SU-DHL-6 (cell line): Measurements from ENCODE around the gene PPDPF.

Experiments used
- H2AFZ ChIP-seq: fragments of 200-600 bp; sonication (generic); 2 replicates; pipeline ENCODE4 v1.6.1; 2014; ENCODE audit warnings: low read depth, mild to moderate bottlenecking, moderate library complexity, mixed read lengths, antibody characterized with exemption, low read length; ENCODE audit not compliant: severe bottlenecking
- H3F3A ChIP-seq: fragments of 200-600 bp; shearing (Covaris generic); 2 replicates; pipeline ENCODE4 v1.6.0; 2016; ENCODE audit warnings: antibody characterized with exemption, mild to moderate bottlenecking; ENCODE audit not compliant: insufficient read depth
- H3K27ac ChIP-seq: fragments of 200-600 bp; sonication (generic); 2 replicates; pipeline ENCODE4 v1.5.1; 2016; ENCODE audit warnings: low read depth, mild to moderate bottlenecking, low read length, moderate library complexity, mixed read lengths
- H3K27me3 ChIP-seq: fragments of 200-600 bp; sonication (generic), shearing (Covaris generic); 2 replicates; pipeline ENCODE4 v1.6.0; 2014; ENCODE audit warnings: mild to moderate bottlenecking, low read length
- H3K36me3 ChIP-seq: fragments of 200-600 bp; sonication (generic); 2 replicates; pipeline ENCODE4 v1.6.1; 2014; ENCODE audit warnings: mild to moderate bottlenecking, low read length, mixed read lengths
- H3K4me2 ChIP-seq: fragments of 300-600, 200-600 bp; shearing (Covaris generic), sonication (generic); 2 replicates; pipeline ENCODE4 v1.6.0; 2014; ENCODE audit warnings: low read length, low read depth, mild to moderate bottlenecking; ENCODE audit not compliant: poor library complexity, severe bottlenecking
- H3K4me3 ChIP-seq: fragments of 200-600 bp; sonication (generic); 2 replicates; pipeline ENCODE4 v1.5.1; 2014; ENCODE audit warnings: antibody characterized with exemption, low read length, mild to moderate bottlenecking, mixed read lengths; ENCODE audit not compliant: insufficient read depth, poor library complexity, severe bottlenecking
- H3K79me2 ChIP-seq: fragments of 200-600 bp; sonication (generic); 2 replicates; pipeline ENCODE4 v1.6.1; 2014; ENCODE audit warnings: mild to moderate bottlenecking, low read length, moderate library complexity; ENCODE audit not compliant: insufficient read depth
- H3K9ac ChIP-seq: fragments of 200-600 bp; sonication (generic); 2 replicates; pipeline ENCODE4 v1.7.0; 2014; ENCODE audit warnings: mild to moderate bottlenecking, low read length
- H3K9me2 ChIP-seq: fragments of 200-600 bp; sonication (generic); replicated peaks from 2 replicates; pipeline ENCODE4 v1.6.1; 2014; ENCODE audit warnings: low read length; ENCODE audit not compliant: insufficient read depth
- H3K9me3 ChIP-seq: fragments of 200-600 bp; sonication (generic); 2 replicates; pipeline ENCODE4 v1.6.1; 2014; ENCODE audit warnings: low read length, mixed read lengths; ENCODE audit not compliant: insufficient read depth
- H4K20me1 ChIP-seq: fragments of 200-600 bp; sonication (generic); 2 replicates; pipeline ENCODE4 v1.6.1; 2014; ENCODE audit warnings: low read depth, mild to moderate bottlenecking, antibody characterized with exemption, low read length, moderate library complexity, mixed read lengths
- EZH2phosphoT487 ChIP-seq: fragments of 200-600 bp; sonication (generic), shearing (Covaris generic); conservative IDR thresholded peaks from 2 replicates; pipeline ENCODE4 v1.6.1; 2018; ENCODE audit warnings: mild to moderate bottlenecking, antibody characterized with exemption, low read length, moderate library complexity, mixed read lengths
- TF ChIP-seq, protein P1 (sequence below): fragments of 200-600 bp; sonication (generic); IDR thresholded peaks from one replicate; pipeline ENCODE4 v1.5.1; 2017; ENCODE audit warnings: antibody characterized with exemption, mild to moderate bottlenecking, low read length, moderate library complexity; ENCODE audit not compliant: insufficient read depth, poor library complexity, severe bottlenecking

PPDPF gene

DNA sequence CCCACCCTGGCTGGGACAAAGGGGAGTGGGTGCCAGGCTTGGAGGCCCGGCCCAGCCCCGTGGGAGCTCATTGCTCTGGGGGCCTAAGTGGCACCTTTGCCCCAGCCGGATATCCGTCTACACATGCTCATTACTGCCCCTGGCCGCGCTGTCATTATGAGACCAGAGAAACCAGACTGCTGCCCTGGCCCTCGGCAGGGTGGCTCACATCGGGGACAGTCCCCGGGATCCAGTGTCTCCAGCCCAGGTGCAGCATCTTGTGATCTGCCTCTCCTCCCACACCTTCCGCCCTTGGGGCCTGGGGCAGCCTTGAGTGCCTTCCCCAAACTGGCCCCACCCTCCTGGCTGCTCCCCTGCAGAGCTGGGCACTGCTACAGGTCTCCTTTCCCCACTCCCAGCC lies 22.1 kb downstream of the PPDPF start:
- H3F3A ChIP-seq, result no peaks in the 10 kb centered on the region
- no peaks in the 10 kb centered on the region for H3K9me2 ChIP-seq
- no peaks in the 10 kb centered on the region for H4K20me1 ChIP-seq
- no peak overlapping the region for H3K9ac ChIP-seq
- H3K36me3 ChIP-seq, result no peaks in the 10 kb centered on the region
- no peak overlapping the region for H3K27ac ChIP-seq
- TF ChIP-seq, protein P1, sequence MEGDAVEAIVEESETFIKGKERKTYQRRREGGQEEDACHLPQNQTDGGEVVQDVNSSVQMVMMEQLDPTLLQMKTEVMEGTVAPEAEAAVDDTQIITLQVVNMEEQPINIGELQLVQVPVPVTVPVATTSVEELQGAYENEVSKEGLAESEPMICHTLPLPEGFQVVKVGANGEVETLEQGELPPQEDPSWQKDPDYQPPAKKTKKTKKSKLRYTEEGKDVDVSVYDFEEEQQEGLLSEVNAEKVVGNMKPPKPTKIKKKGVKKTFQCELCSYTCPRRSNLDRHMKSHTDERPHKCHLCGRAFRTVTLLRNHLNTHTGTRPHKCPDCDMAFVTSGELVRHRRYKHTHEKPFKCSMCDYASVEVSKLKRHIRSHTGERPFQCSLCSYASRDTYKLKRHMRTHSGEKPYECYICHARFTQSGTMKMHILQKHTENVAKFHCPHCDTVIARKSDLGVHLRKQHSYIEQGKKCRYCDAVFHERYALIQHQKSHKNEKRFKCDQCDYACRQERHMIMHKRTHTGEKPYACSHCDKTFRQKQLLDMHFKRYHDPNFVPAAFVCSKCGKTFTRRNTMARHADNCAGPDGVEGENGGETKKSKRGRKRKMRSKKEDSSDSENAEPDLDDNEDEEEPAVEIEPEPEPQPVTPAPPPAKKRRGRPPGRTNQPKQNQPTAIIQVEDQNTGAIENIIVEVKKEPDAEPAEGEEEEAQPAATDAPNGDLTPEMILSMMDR, result no peak
- TF ChIP-seq EZH2phosphoT487, result no peak
- H3K4me2 ChIP-seq, result no peak overlapping the region
- no peak overlapping the region for H3K4me3 ChIP-seq
- no peaks in the 10 kb centered on the region for H3K9me3 ChIP-seq
- H2AFZ ChIP-seq, result no peak overlapping the region
- no peaks in the 10 kb centered on the region for H3K79me2 ChIP-seq
- H3K27me3 ChIP-seq, result no peaks in the 10 kb centered on the region

GRCh38 chr20:63543131-63543530 lies 22.6 kb downstream of the PPDPF start:
- Histone ChIP-seq H3F3A (no peaks in the 10 kb centered on the region), H3K27ac (no peak overlapping the region), H3K36me3 (no peaks in the 10 kb centered on the region), H3K27me3 (no peaks in the 10 kb centered on the region), H3K4me2 (no peak overlapping the region), H3K4me3 (no peak overlapping the region), H3K9ac (no peak overlapping the region), H3K9me2 (no peaks in the 10 kb centered on the region), H2AFZ (no peak overlapping the region), H3K9me3 (no peaks in the 10 kb centered on the region), H3K79me2 (no peaks in the 10 kb centered on the region), H4K20me1 (no peaks in the 10 kb centered on the region; the same call in 1 of the 2 replicates)
- TF ChIP-seq EZH2phosphoT487, result no peak
- TF ChIP-seq, protein P1, result no peak

DNA sequence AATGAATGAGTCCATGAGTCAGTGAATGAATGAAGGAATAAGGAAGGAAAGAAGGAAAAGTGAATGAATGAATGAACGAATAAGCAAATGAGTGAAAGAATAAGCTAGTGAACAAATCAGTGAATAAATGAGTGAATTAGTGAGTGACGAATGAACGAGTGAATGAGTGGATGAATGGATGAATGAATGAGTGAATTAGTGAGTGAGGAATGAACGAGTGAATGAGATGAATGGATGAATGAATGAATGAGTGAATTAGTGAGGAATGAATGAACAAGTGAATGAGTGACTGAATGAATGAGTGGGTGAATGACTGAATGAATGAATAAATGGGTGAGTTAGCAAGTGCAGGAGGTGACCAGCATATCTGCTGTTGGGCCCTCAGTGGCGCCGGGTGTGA lies 23.2 kb downstream of the PPDPF start:
- no peak overlapping the region for H3K9ac ChIP-seq
- H2AFZ ChIP-seq, result no peak overlapping the region
- H3K9me2 ChIP-seq, result no peaks in the 10 kb centered on the region
- H4K20me1 ChIP-seq, result no peaks in the 10 kb centered on the region; the same call in 1 of the 2 replicates
- no peak overlapping the region for H3K27ac ChIP-seq
- no peaks in the 10 kb centered on the region for H3K9me3 ChIP-seq
- H3K4me3 ChIP-seq, result no peak overlapping the region
- no peaks in the 10 kb centered on the region for H3K36me3 ChIP-seq
- no peaks in the 10 kb centered on the region for H3K27me3 ChIP-seq
- no peaks in the 10 kb centered on the region for H3K79me2 ChIP-seq
- no peaks in the 10 kb centered on the region for H3F3A ChIP-seq
- H3K4me2 ChIP-seq, result no peak overlapping the region
- TF ChIP-seq EZH2phosphoT487, result no peak
- TF ChIP-seq, protein P1, result no peak
